ENCODE data around the gene SYNDIG1. TPM values are rescaled to one million over a fixed set of nuclear protein-coding genes. Genes with fewer than 3 reads are reported as not detected.

SYNDIG1 gene
- total RNA-seq, 1 donor from 2014 or later: 5.6 TPM

- DNase-seq (ENCODE audit: low spot score): peak; percentile 47
These were observed 187.8 kb downstream of the SYNDIG1 start for GRCh38 chr20:24657196-24657595.

GRCh38 chr20:24657878-24658620, 188.6 kb downstream of the SYNDIG1 start:
- peak; percentile 84 for DNase-seq (ENCODE audit: low spot score)
- Mint-ChIP-seq H3K4me1 (ENCODE audit: low read depth) (peaks cover 48% of the 10 kb centered on the region), H3K9me3 (ENCODE audit: low read depth) (no peaks in the 10 kb centered on the region), H3K27me3 (ENCODE audit: low read depth) (no peaks in the 10 kb centered on the region), H3K27ac (ENCODE audit: unreplicated experiment) (peak overlapping the region; percentile 74), H3K36me3 (ENCODE audit: low read depth) (peaks cover 2% of the 10 kb centered on the region), H3K4me3 (ENCODE audit: unreplicated experiment) (no peak overlapping the region)
- TF ChIP-seq, protein P1, sequence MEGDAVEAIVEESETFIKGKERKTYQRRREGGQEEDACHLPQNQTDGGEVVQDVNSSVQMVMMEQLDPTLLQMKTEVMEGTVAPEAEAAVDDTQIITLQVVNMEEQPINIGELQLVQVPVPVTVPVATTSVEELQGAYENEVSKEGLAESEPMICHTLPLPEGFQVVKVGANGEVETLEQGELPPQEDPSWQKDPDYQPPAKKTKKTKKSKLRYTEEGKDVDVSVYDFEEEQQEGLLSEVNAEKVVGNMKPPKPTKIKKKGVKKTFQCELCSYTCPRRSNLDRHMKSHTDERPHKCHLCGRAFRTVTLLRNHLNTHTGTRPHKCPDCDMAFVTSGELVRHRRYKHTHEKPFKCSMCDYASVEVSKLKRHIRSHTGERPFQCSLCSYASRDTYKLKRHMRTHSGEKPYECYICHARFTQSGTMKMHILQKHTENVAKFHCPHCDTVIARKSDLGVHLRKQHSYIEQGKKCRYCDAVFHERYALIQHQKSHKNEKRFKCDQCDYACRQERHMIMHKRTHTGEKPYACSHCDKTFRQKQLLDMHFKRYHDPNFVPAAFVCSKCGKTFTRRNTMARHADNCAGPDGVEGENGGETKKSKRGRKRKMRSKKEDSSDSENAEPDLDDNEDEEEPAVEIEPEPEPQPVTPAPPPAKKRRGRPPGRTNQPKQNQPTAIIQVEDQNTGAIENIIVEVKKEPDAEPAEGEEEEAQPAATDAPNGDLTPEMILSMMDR (IDR thresholded peaks at IDR 0.05): no peak

More at GRCh38 chr20:24657196-24657595, 187.8 kb downstream of the SYNDIG1 start:
- no peaks in the 10 kb centered on the region for H3K27me3 Mint-ChIP-seq (ENCODE audit: low read depth)
- H3K27ac Mint-ChIP-seq (ENCODE audit: unreplicated experiment): peak overlapping the region; percentile 74
- no peak overlapping the region for H3K4me3 Mint-ChIP-seq (ENCODE audit: unreplicated experiment)
- TF ChIP-seq, protein P1 (IDR thresholded peaks at IDR 0.05): peak; percentile 64
- H3K9me3 Mint-ChIP-seq (ENCODE audit: low read depth): no peaks in the 10 kb centered on the region
- H3K36me3 Mint-ChIP-seq (ENCODE audit: low read depth): peaks cover 2% of the 10 kb centered on the region
- peaks cover 48% of the 10 kb centered on the region for H3K4me1 Mint-ChIP-seq (ENCODE audit: low read depth)

GRCh38 chr20:24658920-24659660, 189.7 kb downstream of the SYNDIG1 start:
- H3K27me3 Mint-ChIP-seq (ENCODE audit: low read depth): no peaks in the 10 kb centered on the region
- peaks cover 2% of the 10 kb centered on the region for H3K36me3 Mint-ChIP-seq (ENCODE audit: low read depth)
- peak; percentile 48 for DNase-seq (ENCODE audit: low spot score)
- H3K4me1 Mint-ChIP-seq (ENCODE audit: low read depth): peaks cover 41% of the 10 kb centered on the region
- TF ChIP-seq, protein P1 (IDR thresholded peaks at IDR 0.05): no peak
- no peak overlapping the region for H3K4me3 Mint-ChIP-seq (ENCODE audit: unreplicated experiment)
- no peaks in the 10 kb centered on the region for H3K9me3 Mint-ChIP-seq (ENCODE audit: low read depth)
- H3K27ac Mint-ChIP-seq (ENCODE audit: unreplicated experiment): no peak overlapping the region

DNA sequence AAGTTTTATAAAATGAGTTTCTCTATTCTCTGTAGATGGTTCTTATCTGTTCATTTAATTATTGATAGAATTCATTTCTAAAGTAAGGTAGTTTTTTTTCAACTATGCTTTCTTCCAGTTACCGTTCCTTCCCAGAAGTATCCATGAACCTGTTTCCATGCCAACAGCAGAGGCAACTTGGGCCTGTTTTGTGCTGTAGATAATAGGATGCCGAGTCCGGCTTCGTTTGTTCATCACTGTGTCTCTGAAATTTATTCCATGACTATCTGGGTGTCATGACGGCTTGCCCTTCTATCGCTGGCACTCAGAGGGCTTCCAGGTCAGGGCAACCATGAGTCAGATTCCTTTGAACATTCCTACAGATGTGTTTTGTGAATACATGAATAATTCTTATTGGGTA, 190.4 kb downstream of the SYNDIG1 start:
- Mint-ChIP-seq H3K27ac (ENCODE audit: unreplicated experiment) (no peak overlapping the region), H3K4me1 (ENCODE audit: low read depth) (peaks cover 41% of the 10 kb centered on the region), H3K36me3 (ENCODE audit: low read depth) (no peaks in the 10 kb centered on the region), H3K27me3 (ENCODE audit: low read depth) (no peaks in the 10 kb centered on the region), H3K9me3 (ENCODE audit: low read depth) (no peaks in the 10 kb centered on the region), H3K4me3 (ENCODE audit: unreplicated experiment) (no peak overlapping the region)
- TF ChIP-seq, protein P1 (IDR thresholded peaks at IDR 0.05): no peak
- no peak for DNase-seq (ENCODE audit: low spot score)

DNA sequence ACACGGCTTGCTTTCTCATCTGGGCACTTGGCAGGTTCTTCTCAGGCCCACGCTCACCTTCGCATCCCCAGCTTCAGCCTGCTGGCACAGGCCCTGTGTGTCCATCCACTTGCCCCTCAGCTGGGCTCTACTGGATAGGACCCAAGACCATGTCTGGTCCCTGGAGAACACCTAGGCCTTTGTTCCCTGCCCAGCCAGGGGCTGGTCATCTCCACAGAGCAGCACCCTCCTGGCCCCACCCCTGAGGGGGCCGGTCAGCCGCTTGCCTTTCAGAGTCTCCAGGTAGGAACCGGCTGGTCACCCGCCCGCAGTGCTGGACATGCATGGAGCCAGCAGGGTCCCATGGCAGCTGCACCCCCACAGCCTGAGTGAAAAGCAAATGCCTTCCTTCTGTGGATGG, 191.2 kb downstream of the SYNDIG1 start:
- DNase-seq (ENCODE audit: low spot score): peak; percentile 81
- Mint-ChIP-seq H3K9me3 (ENCODE audit: low read depth) (no peaks in the 10 kb centered on the region), H3K27ac (ENCODE audit: unreplicated experiment) (no peak overlapping the region), H3K4me3 (ENCODE audit: unreplicated experiment) (no peak overlapping the region), H3K36me3 (ENCODE audit: low read depth) (no peaks in the 10 kb centered on the region), H3K27me3 (ENCODE audit: low read depth) (no peaks in the 10 kb centered on the region), H3K4me1 (ENCODE audit: low read depth) (peaks cover 41% of the 10 kb centered on the region)
- TF ChIP-seq, protein P1 (IDR thresholded peaks at IDR 0.05): no peak
